ENCODE measurements around the gene CFAP410. TPM values are rescaled to one million over a fixed set of nuclear protein-coding genes. Genes with fewer than 3 reads are reported as not detected.

Gene CFAP410
- total and polyA plus RNA-seq, 12 donors = 10.9 to 34.7 (median 13.9) TPM

GRCh38 chr21:44313451-44313850 lies 25.7 kb downstream of the CFAP410 start:
- WGBS, 2 donors = 94% methylated on average over 13 of the region's 13 CpGs
- no peak overlapping the region for H3K4me3 ChIP-seq
- no peak overlapping the region for H3K27ac ChIP-seq
- no peaks in the 10 kb centered on the region for H3K9me3 ChIP-seq
- intact Hi-C loops (cut with DNase I) = loop anchor here in 1 of 10 donors (10.0 kb wide), 1 partner anchor 309 kb away; no protein-coding TSS in a partner anchor
- H3K4me1 ChIP-seq = no peaks in the 10 kb centered on the region
- H3K27me3 ChIP-seq = no peaks in the 10 kb centered on the region
- no peak for TF ChIP-seq CTCF (IDR thresholded peaks at IDR 0.05)
- peaks cover 0 to 100% (median 30%) of the 10 kb centered on the region in 9 donors for H3K36me3 ChIP-seq
- no peak for ATAC-seq
- DNase-seq = no peak

- intact Hi-C loops (cut with DNase I) = loop anchor here in 1 of 10 donors (10.0 kb wide), 1 partner anchor 308 kb away; no protein-coding TSS in a partner anchor
- no peak for TF ChIP-seq CTCF (IDR thresholded peaks at IDR 0.05)
These were observed 26.5 kb downstream of the CFAP410 start for GRCh38 chr21:44312716-44313115.

GRCh38 chr21:44312089-44312488 lies 27.1 kb downstream of the CFAP410 start:
- no peak for DNase-seq

More at GRCh38 chr21:44312716-44313115, 26.5 kb downstream of the CFAP410 start:
- Histone ChIP-seq H3K27me3 (no peaks in the 10 kb centered on the region), H3K4me1 (no peaks in the 10 kb centered on the region), H3K27ac (no peak overlapping the region), H3K4me3 (no peak overlapping the region), H3K36me3 (peaks cover 0 to 100% (median 24%) of the 10 kb centered on the region in 9 donors), H3K9me3 (no peaks in the 10 kb centered on the region)
- ATAC-seq = no peak
- no peak for DNase-seq
- 96 to 97% methylated on average over 19 of the region's 19 CpGs for WGBS, 2 donors

More at GRCh38 chr21:44312089-44312488, 27.1 kb downstream of the CFAP410 start:
- WGBS, 2 donors = 93 to 95% methylated on average over 22 of the region's 22 CpGs
- no peak for TF ChIP-seq CTCF (IDR thresholded peaks at IDR 0.05)
- ATAC-seq = no peak
- peaks cover 0 to 100% (median 24%) of the 10 kb centered on the region in 9 donors for H3K36me3 ChIP-seq
- H3K27ac ChIP-seq = no peak overlapping the region
- intact Hi-C loops (cut with DNase I) = loop anchor here in 1 of 10 donors (10.0 kb wide), 1 partner anchor 307 kb away; no protein-coding TSS in a partner anchor
- H3K27me3 ChIP-seq = no peaks in the 10 kb centered on the region
- no peaks in the 10 kb centered on the region for H3K9me3 ChIP-seq
- H3K4me1 ChIP-seq = peaks cover 0 to under 1% (median 0%) of the 10 kb centered on the region in 9 donors
- H3K4me3 ChIP-seq = no peak overlapping the region

Measured in heart right ventricle (tissue), 16 donors.